RPMI7951 (cell line): ENCODE results near the gene PRSS2. TPM values are rescaled to one million over a fixed set of nuclear protein-coding genes. Genes with fewer than 3 reads are reported as not detected.
"Not testable (repeated sequence)": the region's sequence is repeated elsewhere in the genome, so short reads cannot be mapped to it uniquely, and the experiment has no call there.

Source experiments
- DNase-seq: peaks from one replicate; pipeline ENCODE4 v3.0.0-alpha.2; 2012; ENCODE audit warnings: low read depth
- total RNA-seq: library from RNA; depleted of rRNA; stranded (reverse); fragments of >200 nt; shearing (Covaris generic); gene quantifications from 2 replicates; pipeline ENCODE4 v1.2.3, GENCODE V29; 2014; rRNA removed

PRSS2 gene
- not detected in 2 replicates for total RNA-seq

DNA sequence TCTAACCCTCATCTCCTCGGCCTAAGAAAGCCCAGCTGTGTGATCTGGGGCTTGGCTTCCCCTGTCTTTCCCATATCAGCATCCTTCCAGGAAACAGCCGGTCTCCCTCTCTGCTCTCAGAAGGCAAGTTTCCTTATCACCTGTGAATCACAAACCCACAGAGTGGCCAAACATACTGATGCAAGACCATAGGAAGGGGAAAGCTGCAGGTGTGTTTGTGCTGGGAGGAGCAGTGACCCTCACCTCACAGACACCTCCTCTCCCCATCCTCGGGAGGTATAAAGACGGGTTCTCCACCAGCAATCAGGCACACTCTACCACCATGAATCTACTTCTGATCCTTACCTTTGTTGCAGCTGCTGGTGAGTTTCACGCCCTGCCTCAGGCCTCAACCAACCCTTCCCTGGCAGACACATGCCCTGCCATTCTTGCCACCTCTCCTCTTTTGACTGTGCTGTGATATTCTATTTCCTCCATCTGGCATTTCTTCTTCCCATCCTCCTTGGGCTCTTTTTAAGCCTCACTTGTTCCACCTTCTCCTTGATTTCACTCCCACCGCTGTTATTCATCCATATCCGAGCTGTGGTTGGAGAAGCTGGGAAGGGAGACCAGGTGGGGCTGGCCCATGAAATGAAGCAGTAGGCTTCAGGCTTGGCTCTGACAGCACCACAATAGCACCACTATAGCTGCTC lies at the start of gene PRSS2:
PRSS2 (plus strand) TSS at position 310 of the 692 bp plus-strand sequence; CDS start at position 323, 13 bp downstream.
- no peak for DNase-seq

DNA sequence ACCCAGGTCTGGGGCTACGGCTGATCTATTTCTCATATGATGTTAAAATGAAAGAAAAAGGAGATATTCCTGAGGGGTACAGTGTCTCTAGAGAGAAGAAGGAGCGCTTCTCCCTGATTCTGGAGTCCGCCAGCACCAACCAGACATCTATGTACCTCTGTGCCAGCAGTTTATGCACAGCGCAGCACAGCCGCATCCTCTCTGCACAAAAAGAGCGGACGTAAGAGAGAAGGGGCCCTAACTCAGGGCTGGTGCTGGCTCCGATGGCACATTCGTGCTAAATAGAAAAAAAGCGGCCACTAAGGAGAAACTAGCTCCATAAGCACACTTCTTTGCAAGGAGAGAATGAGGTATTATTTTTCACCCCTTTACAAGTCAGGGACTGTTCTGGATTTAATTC lies 49.8 kb upstream of the PRSS2 start:
- DNase-seq = no peak

DNA sequence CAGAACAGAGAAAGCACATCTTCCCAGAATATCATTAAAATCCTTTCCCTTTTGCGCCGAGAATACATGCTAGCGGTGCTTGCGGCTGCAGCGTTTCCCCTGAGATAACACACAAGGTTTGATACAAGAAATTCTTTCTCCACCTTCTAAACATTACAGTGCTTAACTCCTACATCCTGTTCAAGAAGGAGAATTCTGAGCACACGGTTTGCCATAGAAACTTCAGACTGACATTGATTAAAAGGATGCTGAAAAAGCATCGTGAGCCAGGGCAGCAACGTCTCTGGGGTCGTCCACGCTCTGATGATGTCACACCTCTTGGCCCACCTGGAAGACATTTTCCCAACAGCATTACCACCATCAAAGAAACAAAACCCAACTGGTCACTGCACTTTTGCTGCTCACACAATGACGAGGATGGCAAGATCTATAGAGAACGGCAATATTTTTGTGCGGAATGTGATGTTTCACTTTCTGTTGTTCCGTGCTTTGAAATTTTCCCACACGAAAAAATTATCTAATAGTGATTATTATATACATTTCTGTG lies 48.4 kb upstream of the PRSS2 start:
- no peak for DNase-seq

DNA sequence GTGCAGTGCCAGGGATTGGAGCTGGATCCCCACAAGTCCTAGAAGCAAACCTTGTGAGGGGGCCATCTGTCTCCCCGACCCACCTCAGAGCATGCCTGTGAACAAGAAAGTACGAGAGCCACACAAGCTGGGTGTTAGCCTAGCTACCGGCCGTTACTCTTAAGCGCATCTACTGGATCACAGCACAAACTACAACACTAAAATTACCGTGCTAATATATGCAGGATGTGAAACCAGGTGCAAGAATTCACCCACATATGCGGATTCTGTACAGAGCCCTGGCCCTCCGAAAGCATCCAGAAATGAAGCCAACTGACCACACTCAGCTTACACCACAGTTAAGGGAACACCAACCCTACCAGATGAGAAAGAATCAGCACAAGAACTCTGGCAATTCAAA lies 37.5 kb upstream of the PRSS2 start:
- no peak for DNase-seq

DNA sequence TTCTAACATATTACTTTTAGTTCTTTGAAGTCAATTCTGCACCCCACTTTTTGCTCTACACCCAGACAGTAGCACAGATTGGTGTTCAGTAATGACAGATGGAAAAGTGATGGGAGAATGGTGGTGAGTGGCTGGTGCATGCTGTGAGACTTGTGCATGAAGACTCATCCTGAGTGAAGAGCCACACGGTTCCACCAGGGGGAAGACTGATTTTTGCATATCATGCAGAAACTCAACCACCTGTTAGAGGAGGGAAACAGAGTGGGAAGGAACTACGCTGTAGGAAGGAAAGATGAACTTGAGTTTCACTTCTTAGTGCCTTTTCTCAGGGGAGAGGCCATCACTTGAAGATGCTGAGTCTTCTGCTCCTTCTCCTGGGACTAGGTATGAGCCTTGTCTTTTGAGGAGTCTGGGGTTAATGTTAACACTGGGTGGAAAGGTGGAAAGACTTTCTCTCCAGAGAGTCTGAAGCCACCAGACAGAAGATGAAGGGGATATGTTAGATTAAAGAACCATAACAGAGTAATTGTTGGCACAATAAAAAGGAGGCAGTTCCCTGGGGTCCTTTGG lies 30.8 kb upstream of the PRSS2 start:
- DNase-seq = peak; percentile 17

DNA sequence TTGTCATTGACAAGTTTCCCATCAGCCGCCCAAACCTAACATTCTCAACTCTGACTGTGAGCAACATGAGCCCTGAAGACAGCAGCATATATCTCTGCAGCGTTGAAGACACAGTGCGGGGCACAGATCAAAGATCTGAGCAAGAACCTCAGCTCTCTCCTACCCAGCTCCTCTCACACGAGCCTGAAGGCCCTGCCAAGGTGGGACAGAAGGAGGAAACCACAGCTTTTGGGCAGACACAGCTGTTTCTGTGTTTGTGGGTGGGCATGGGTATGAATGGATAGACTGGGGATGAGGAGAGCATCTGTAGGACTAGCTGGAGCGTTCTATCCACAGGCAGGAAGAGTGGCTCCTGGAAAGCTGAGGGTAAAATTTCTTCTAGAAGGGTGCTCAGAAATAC lies 30.0 kb upstream of the PRSS2 start:
- DNase-seq = no peak

DNA sequence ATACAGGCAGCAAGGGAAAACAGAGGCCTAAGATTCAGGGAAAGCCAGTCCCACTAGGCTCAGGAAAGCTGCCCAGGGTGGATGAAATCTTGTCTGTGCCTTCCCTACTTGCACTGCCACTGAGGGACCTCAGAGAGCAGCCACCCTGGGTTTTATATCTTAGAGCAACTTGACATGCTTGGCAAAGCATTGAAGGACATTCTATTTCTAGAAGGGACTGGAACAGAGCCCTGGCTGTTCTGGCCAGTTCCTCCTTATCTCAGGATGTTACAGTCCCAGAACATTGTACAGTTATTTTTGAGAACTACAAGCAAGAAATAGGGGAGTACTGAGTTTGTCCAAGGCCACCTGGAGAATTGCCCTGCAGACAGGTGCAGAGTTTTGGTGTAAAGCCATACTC lies 28.8 kb upstream of the PRSS2 start:
- not testable (repeated sequence) for DNase-seq

DNA sequence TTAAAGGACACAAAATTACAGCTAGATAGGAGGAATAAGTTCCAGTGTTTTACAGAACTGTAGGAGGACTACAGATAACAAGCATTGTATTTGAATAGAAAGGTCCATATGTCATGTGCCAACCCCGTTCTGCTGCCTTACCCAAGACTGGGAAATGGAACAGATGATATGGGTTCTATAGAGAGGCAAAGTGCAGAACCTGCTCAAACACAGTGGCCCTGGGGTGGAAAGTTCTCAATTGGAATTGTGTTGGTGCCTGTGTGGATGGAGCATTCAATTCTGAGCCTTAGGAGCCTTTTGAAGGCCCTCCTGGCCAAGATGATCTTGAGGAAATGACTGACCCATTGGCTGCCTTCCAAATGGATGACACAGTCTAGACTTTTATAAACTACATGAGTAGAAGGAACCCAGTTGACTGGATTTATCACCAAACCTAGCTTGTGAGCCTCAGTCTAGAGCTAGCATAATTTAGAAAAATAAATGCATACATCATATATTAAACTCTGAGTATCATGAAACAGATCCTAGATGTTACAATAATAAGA lies 25.6 kb upstream of the PRSS2 start:
- peak; percentile 68 for DNase-seq

DNA sequence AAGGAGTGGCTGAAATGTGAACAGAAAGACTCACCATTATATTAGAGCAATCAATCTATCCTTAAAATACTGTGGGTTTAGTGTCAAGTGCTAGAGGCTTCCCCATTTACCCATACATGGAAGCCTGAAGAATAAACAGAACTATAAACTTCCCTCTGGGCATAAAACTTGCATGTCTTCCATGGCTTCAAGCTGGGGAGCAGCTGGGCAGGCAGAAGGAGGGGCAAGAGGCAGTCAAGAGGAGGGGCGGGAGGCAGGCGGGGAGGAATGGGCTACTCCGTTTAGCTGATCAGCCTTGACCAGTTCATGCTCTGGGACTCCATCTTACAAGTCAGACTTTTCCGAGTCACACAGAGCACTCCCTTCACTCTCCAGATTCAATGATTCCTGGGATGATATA lies 25.0 kb upstream of the PRSS2 start:
- peak; percentile 9 for DNase-seq

DNA sequence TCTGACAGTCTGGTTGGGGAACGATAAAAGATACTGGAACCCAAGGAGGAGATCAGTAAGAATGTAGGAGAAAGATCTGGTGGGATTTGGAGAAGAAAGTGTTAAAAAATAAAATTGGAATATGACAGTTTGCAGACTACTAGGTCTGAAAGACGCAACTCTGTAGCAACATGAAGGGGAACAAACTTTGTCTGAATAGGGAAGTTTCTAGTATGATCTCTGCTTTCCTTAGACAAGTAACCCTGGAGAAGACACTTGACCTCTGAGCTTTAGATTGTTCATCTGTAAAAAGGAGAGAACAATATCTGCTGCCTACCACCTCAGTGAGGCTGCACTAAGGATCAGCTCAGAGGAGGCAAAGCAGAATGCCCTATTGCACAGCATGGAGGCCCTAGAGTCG lies 24.5 kb upstream of the PRSS2 start:
- no peak for DNase-seq

DNA sequence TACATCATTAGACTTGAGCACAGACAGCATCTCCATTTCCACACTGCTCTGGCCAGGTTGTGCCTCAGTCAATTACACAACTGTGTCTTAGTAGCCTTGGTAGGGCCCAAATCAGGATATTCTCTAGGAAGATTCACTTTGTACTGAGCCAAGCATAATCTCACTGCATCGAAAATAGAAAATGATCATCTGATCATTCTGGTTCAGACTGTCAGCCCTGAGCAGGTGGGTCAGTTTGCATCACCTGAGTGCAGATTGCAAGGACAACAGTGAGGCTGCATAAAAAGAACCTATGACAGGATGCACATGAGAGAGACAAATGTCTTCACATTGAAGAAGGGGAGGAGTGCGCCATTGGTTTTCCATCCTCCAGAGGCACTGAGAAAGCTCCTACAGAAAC lies 22.4 kb upstream of the PRSS2 start:
- DNase-seq = not testable (repeated sequence)

DNA sequence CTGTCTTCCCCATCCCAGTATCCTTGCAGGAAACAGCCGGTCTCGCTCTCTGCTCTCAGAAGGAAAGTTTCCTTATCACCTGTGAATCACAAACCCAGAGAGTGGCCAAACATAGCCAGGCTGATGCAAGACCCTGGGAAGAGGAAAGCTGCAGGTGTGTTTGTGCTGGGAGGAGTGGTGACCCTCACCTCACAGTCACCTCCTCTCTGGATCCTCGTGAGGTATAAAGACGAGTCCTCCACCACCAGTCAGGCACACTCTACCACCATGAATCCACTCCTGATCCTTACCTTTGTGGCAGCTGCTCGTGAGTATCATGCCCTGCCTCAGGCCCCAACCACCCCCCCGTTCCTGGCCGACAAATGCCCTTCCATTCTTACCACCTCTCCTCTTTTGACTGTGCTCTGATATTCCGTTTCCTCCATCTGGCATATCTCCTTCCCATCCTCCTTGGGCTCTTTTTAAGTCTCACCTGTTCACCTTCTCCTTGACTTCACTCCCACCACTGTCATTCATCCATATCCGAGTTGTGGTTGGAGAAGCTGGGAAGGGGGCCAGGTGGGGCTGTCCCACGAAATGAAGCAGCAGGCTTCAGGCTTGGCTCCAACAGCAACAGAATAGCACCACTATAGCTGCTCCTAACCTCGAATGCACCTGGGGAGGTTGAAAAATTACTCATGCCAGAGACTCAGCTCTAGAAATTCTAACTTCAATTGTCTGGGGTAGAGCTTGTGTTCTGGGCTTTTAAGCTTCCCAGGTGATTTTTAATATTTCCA lies 21.4 kb upstream of the PRSS2 start, which contains the start of gene PRSS1:
PRSS1 (plus strand) TSS at position 255 of the 776 bp plus-strand sequence; CDS start at position 268, 13 bp downstream.
- no peak for DNase-seq

DNA sequence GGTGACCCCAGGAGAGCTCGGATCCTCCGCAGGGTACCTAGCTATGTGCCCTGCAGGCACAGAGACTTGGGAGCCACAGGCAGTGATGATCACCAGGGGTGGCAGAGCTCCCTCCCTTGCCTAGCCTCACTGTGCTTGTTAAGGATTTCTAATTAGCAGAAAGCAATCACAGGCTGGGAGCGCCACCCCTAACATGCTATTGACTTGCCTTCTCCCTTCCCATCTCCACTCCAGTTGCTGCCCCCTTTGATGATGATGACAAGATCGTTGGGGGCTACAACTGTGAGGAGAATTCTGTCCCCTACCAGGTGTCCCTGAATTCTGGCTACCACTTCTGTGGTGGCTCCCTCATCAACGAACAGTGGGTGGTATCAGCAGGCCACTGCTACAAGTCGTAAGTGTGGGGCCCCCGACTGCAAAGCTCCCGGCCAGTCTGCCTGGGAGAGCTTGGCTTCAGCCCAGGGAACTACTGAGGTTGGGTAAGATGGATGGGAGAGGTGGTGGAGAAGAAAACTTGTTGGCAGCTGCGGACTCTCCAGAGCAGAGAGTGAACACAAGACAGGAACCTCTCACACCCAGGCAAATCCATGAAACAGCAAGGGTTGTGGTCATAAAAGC lies 20.3 kb upstream of the PRSS2 start:
- DNase-seq = no peak

DNA sequence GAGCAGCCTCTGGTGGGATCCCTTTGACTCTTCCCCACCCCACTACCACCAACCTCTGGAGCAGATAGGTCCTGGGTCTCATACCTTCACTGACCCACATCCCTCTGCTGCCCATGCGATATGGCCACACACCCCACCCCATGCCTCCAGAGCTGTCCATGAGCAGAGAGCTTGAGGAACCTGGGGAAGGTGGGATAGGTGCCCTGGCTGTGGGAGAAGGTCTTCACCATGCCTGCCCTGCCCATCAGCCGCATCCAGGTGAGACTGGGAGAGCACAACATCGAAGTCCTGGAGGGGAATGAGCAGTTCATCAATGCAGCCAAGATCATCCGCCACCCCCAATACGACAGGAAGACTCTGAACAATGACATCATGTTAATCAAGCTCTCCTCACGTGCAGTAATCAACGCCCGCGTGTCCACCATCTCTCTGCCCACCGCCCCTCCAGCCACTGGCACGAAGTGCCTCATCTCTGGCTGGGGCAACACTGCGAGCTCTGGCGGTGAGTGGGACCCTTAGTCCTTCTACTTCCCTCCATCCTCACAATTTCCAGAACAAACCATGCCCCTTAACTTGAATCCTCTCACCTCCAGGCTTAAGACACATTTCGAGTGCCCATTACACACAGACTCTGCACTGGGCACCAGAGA lies 19.1 kb upstream of the PRSS2 start:
- DNase-seq = not testable (repeated sequence)

DNA sequence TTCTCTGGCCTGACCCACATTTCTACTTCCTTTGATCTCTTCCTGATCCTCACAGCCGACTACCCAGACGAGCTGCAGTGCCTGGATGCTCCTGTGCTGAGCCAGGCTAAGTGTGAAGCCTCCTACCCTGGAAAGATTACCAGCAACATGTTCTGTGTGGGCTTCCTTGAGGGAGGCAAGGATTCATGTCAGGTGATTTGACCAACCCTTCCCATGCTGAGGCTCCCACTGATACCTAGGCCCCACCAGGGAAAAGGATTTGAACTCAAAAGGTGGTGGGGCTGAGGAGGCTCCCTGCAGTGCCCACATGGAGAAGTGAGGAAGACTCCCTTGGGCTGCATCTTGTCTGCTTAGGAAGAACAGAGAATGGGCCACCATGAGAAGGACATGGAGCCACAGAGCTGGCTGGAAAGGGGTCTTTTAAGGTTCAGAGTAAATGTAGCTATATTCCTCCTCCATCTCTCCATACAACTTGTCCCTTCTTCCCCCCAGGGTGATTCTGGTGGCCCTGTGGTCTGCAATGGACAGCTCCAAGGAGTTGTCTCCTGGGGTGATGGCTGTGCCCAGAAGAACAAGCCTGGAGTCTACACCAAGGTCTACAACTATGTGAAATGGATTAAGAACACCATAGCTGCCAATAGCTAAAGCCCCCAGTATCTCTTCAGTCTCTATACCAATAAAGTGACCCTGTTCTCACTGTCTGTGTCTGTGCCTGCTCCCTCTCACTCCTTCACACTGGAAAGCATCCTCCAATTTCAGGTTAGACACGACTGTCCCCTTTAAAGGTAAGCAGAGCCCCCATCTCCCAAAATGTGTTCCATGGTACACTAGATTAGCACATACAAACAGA lies 18.2 kb upstream of the PRSS2 start:
- DNase-seq = no peak

DNA sequence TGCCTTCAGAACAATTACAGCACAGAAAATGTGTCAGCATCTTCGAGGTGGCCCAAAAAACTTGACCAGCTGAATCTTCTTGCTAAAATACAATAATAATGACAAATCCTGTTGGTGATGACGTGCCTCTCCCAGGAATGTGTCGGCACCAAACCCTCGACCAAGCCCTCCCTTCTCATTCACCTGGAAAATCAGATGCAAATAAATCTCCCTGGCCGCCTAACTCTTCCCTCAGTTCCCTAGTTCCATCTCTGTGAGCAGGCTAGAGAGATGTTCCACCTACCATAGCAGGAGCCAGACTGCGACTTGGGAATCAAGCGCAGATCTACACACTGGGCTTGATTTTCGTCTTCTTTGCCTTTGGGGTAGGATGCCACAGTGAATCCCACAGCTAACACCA lies 17.4 kb upstream of the PRSS2 start:
- DNase-seq = peak; percentile 36

DNA sequence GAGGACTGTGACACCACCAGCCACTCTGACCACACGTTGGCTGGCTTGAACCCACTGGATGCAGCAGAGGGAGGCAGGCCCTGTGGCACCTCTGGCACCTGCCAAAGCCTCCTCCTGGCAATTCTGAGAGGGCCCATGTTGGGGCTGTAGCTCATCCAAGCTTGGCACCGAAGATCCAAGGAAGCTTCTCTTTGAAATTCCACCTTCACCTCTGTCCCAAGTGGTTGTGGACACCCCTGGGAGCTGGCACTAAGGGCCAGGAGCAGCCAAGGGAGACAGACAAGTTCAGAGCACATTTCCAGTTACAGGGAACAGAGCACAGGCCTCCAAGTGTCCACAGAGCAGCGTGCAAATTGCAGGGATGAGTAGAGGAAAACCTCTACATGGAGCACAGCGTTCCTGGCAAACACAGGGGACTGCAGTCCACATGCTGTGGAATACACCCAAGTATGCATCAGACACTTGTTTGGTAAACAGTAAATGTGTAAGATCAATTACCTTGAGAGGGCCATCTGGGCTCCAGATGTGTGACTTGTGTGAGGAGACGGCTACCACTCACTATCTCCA lies 16.8 kb upstream of the PRSS2 start:
- DNase-seq = peak; percentile 77

DNA sequence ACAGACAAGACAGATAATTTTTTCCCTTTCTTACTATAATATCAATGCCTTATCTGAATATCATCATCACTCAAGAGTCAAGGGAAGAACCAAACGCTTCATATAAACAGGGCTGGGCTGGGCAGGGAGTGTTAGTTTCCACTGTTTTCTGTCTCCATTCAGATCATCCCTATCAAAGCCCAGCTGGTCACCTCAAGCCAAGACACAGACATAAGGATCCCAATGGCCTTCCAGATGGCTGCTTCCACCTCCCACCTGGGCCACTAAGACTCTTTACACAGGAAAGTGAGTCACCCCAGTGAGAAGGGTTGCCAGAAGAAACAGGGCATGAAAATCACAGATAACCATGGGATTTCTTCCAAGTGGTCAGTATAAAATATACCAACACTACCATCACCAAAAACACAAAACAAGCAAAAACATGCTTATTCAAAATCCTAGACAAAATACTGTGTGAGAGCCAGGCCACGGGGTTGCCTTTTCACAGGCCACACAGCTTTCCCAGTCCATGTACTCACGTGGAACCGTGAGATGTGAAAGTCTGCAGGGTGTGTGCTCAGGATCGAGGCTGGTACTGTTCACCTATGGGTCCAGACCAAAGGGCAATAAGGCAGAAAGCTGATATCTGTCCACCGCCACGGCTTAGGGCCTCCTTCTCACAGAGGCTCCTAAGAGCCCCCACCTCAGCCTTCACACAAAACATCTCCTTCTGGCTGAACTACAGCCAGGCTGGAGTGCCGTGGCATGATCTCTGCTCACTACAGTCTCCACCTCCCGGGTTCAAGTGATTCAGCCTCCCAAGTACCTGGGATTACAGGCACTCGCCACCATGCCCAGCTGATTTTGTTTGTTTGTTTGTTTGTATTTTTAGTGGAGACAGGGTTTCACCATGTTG lies 15.8 kb upstream of the PRSS2 start:
- peak; percentile 79 for DNase-seq

DNA sequence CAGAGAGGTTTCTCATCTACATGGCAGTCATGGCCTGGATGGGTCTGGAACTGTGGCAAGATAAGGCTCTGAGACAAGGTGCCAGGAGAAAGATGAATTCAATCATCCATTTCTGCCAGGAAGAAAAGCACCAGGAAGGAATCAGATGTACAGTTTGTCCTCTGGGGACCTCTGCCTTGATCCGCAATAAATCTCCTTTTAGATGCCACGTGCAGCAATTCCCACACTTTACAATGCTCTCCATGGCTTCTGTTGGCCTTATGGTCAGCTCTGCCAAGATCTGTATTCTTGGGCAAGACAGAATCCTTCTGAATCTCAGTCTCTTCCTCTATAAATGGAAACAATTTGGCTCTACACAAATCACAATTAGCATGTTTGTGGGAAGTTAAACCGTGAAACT lies 12.5 kb upstream of the PRSS2 start:
- DNase-seq = not testable (repeated sequence)
